Measurements from ENCODE around the gene SLC18A3. TPM values are rescaled to one million over a fixed set of nuclear protein-coding genes. Genes with fewer than 3 reads are reported as not detected.

The SLC18A3 gene
- total RNA-seq, 4 donors from 2014 or later, result not detected

DNA sequence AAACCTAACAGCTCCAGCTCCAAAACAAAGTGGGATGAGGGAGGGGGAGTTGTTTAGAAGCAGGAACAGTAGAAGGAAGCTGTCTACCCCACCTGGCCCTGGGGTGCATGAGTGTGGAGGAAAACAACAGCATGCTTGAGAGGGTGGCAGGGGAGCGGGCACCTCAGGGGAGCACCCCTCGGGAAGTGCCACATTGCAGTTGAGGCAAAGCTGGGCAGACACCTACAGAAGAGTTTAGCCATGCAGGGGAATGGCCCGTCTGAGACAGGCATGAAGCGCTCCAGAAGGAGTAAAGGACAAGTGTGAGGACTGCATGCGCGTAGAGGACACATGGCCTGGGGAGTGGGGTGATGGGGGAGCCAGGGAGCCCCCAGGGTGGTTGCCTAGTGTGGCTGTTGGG is 21.9 kb downstream of the SLC18A3 start:
- no peaks in the 10 kb centered on the region for H3K36me3 ChIP-seq
- no peaks in the 10 kb centered on the region for H3K4me1 ChIP-seq
- no peak overlapping the region for H3K4me3 ChIP-seq (replicated peaks in 1 of 3)
- WGBS, 2 donors, result 89 to 91% methylated on average over 6 of the region's 6 CpGs
- no peaks in the 10 kb centered on the region for H3K27me3 ChIP-seq
- H3K27ac ChIP-seq, result no peak overlapping the region
- no peak for TF ChIP-seq POLR2A (IDR thresholded peaks at IDR 0.05)
- TF ChIP-seq CTCF (IDR thresholded peaks at IDR 0.05), result no peak
- DNase-seq, result no peak
- no peaks in the 10 kb centered on the region for H3K9me3 ChIP-seq
- intact Hi-C loops (cut with DNase I), result no loop called here

GRCh38 chr10:49632406-49633317 is 22.6 kb downstream of the SLC18A3 start:
- H3K4me1 ChIP-seq, result no peaks in the 10 kb centered on the region
- intact Hi-C loops (cut with DNase I), result no loop called here
- no peak overlapping the region for H3K27ac ChIP-seq
- H3K4me3 ChIP-seq (replicated peaks in 1 of 3), result no peak overlapping the region
- no peak for TF ChIP-seq CTCF (IDR thresholded peaks at IDR 0.05)
- TF ChIP-seq POLR2A (IDR thresholded peaks at IDR 0.05), result no peak
- 55 to 57% methylated on average over 8 to 11 of the region's 12 CpGs for WGBS, 2 donors
- no peaks in the 10 kb centered on the region for H3K36me3 ChIP-seq
- no peak for DNase-seq
- no peaks in the 10 kb centered on the region for H3K27me3 ChIP-seq
- no peaks in the 10 kb centered on the region for H3K9me3 ChIP-seq

DNA sequence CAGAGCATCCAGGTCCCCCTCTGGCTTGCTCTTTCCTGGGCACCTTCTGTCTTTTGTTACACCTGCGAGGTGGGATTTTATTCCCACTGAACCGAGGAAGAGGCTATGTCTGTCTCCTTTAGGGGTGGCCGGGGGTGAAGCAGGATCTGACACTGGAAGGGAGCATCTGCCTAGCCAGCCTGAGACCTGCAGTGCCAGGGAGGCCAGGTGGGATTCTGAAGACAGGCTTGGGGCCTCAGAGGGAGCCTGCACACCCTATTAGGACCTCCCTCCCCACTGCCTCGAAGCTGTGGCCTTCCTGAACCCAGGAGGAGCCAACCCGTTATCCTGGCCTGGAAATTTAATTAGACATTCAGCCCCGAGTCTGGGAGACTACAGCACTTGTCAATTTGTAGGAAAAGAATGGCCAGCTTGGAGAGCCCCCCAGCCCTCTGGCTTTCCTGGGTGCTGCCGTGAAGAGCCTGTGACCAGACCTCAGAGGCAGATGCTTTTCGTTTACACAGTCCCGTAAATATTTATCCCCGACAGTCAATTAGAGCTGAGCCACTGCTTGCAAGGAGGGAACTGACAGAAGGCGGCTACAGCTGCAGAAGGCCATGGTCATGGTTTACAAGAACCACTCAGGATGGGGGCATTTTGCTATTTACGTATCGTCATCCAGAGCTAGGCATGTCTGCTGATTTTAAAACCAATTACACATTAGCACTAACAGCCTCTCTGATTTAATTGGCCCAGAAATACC is 23.4 kb downstream of the SLC18A3 start:
- 48 to 59% methylated on average over 13 of the region's 13 CpGs for WGBS, 2 donors

GRCh38 chr10:49634069-49634660 is 24.1 kb downstream of the SLC18A3 start:
- no peak overlapping the region for H3K27ac ChIP-seq
- intact Hi-C loops (cut with DNase I), result no loop called here
- H3K9me3 ChIP-seq, result no peaks in the 10 kb centered on the region
- H3K36me3 ChIP-seq, result no peaks in the 10 kb centered on the region
- DNase-seq, result no peak
- H3K4me1 ChIP-seq, result no peaks in the 10 kb centered on the region
- H3K4me3 ChIP-seq (replicated peaks in 1 of 3), result no peak overlapping the region
- H3K27me3 ChIP-seq, result no peaks in the 10 kb centered on the region
- WGBS, 2 donors, result 75 to 84% methylated on average over 7 to 8 of the region's 8 CpGs
- TF ChIP-seq CTCF (IDR thresholded peaks at IDR 0.05), result no peak
- TF ChIP-seq POLR2A (IDR thresholded peaks at IDR 0.05), result no peak

More for the DNA sequence above, 23.4 kb downstream of the SLC18A3 start:
- DNase-seq, result no peak
- Histone ChIP-seq H3K4me3 (replicated peaks in 1 of 3) (no peak overlapping the region), H3K27me3 (no peaks in the 10 kb centered on the region), H3K9me3 (no peaks in the 10 kb centered on the region), H3K4me1 (no peaks in the 10 kb centered on the region), H3K27ac (no peak overlapping the region), H3K36me3 (no peaks in the 10 kb centered on the region)
- no peak for TF ChIP-seq POLR2A (IDR thresholded peaks at IDR 0.05)
- no peak for TF ChIP-seq CTCF (IDR thresholded peaks at IDR 0.05)
- intact Hi-C loops (cut with DNase I), result no loop called here

Measured in thyroid gland (tissue), 4 donors.